HG02763 (cell line): Measurements from ENCODE around the gene DAO.
"Not testable (repeated sequence)": the region's sequence is repeated elsewhere in the genome, so short reads cannot be mapped to it uniquely, and the experiment has no call there.

Experiments used
- ATAC-seq: cut with Tn5 transposase; IDR thresholded peaks from one replicate; pipeline ENCODE4 v1.9.1; 2021; ENCODE audit warnings: mild to moderate bottlenecking, moderate library complexity; ENCODE audit not compliant: unreplicated experiment

DAO gene

GRCh38 chr12:108879615-108880254, at the start of gene DAO:
Gene DAO, plus strand, starts transcription at chr12:108880092. Its CDS starts 4,915 bp downstream, at chr12:108885007.
- no peak for ATAC-seq

GRCh38 chr12:108831309-108831991, 48.4 kb upstream of the DAO start:
- ATAC-seq = peak; percentile 59

- ATAC-seq = no peak
These were observed 47.7 kb upstream of the DAO start for GRCh38 chr12:108832208-108832607.

- ATAC-seq = no peak
These were observed 47.0 kb upstream of the DAO start for GRCh38 chr12:108832730-108833354.

- no peak for ATAC-seq
These were observed 46.5 kb upstream of the DAO start for GRCh38 chr12:108833355-108833733.

- ATAC-seq = no peak
These were observed 46.0 kb upstream of the DAO start for GRCh38 chr12:108833757-108834472.

- ATAC-seq = no peak
These were observed 43.8 kb upstream of the DAO start for GRCh38 chr12:108835860-108836634.

GRCh38 chr12:108837239-108837638, 42.7 kb upstream of the DAO start:
- no peak for ATAC-seq

- ATAC-seq = no peak
These were observed 42.2 kb upstream of the DAO start for GRCh38 chr12:108837680-108838079.

- peak; percentile 93 for ATAC-seq
These were observed 41.5 kb upstream of the DAO start for GRCh38 chr12:108838194-108839017.

- no peak for ATAC-seq
These were observed 40.6 kb upstream of the DAO start for GRCh38 chr12:108839018-108839889.

GRCh38 chr12:108839890-108840230, 40.0 kb upstream of the DAO start:
- no peak for ATAC-seq

- no peak for ATAC-seq
These were observed 39.1 kb upstream of the DAO start for GRCh38 chr12:108840605-108841332.

GRCh38 chr12:108841825-108842224, 38.1 kb upstream of the DAO start:
- ATAC-seq = not testable (repeated sequence)

- no peak for ATAC-seq
These were observed 37.5 kb upstream of the DAO start for GRCh38 chr12:108842361-108842760.

- no peak for ATAC-seq
These were observed 36.7 kb upstream of the DAO start for GRCh38 chr12:108843187-108843586.

GRCh38 chr12:108845696-108846095, 34.2 kb upstream of the DAO start:
- no peak for ATAC-seq

- no peak for ATAC-seq
These were observed 33.6 kb upstream of the DAO start for GRCh38 chr12:108846290-108846701.
